H9 (cell line): ENCODE results near the gene P4HA3. TPM values are rescaled to one million over a fixed set of nuclear protein-coding genes. Genes with fewer than 3 reads are reported as not detected.

Experiments used
- DNase-seq: peaks from one replicate; pipeline ENCODE4 v3.0.0-alpha.2; 2017
- H2AFZ ChIP-seq: one replicate; pipeline ENCODE4 v1.6.1; 2013; ENCODE audit warnings: mild to moderate bottlenecking, low read length, control low read depth, moderate library complexity
- H2AK5ac ChIP-seq: 2 replicates; pipeline ENCODE4 v1.6.1; 2013; ENCODE audit warnings: low read length, control low read depth, mixed read lengths; ENCODE audit not compliant: insufficient read length
- H2BK120ac ChIP-seq: one replicate; pipeline ENCODE4 v1.6.1; 2013; ENCODE audit warnings: low read depth, mild to moderate bottlenecking, low read length, control low read depth, inconsistent platforms; ENCODE audit not compliant: poor library complexity, severe bottlenecking
- H2BK12ac ChIP-seq: 2 replicates; pipeline ENCODE4 v1.6.1; 2013; ENCODE audit warnings: low read length, control low read depth, mixed read lengths, low read depth; ENCODE audit not compliant: insufficient read length
- H2BK15ac ChIP-seq: 2 replicates; pipeline ENCODE4 v1.6.1; 2013; ENCODE audit warnings: low read depth, low read length, control low read depth
- H2BK20ac ChIP-seq: one replicate; pipeline ENCODE4 v1.6.1; 2013; ENCODE audit warnings: low read depth, mild to moderate bottlenecking, low read length, control low read depth, inconsistent platforms; ENCODE audit not compliant: poor library complexity, severe bottlenecking
- H2BK5ac ChIP-seq: 2 replicates; pipeline ENCODE4 v1.6.1; 2013; ENCODE audit warnings: low read length, control low read depth, mixed read lengths; ENCODE audit not compliant: insufficient read length
- H3K14ac ChIP-seq: 2 replicates; pipeline ENCODE4 v1.6.1; 2013; ENCODE audit warnings: low read length, control low read depth; ENCODE audit not compliant: insufficient read depth
- H3K18ac ChIP-seq: 2 replicates; pipeline ENCODE4 v1.6.1; 2013; ENCODE audit warnings: low read depth, mild to moderate bottlenecking, mixed read lengths, low read length, control low read depth; ENCODE audit not compliant: insufficient read length
- H3K23ac ChIP-seq: 2 replicates; pipeline ENCODE4 v1.6.1; 2013; ENCODE audit warnings: low read length, control low read depth, mixed read lengths, low read depth; ENCODE audit not compliant: insufficient read length
- H3K23me2 ChIP-seq: 2 replicates; pipeline ENCODE4 v1.6.1; 2013; ENCODE audit warnings: low read depth, mild to moderate bottlenecking, mixed read lengths, low read length, control low read depth; ENCODE audit not compliant: insufficient read length, poor library complexity, severe bottlenecking
- H3K27ac ChIP-seq: 2 replicates; pipeline ENCODE4 v1.5.1; 2013; ENCODE audit warnings: low read length, control low read depth, mixed read lengths, low read depth; ENCODE audit not compliant: insufficient read length
- H3K27me3 ChIP-seq: 2 replicates; pipeline ENCODE4 v1.6.1; 2013; ENCODE audit warnings: low read length, control low read depth, inconsistent platforms; ENCODE audit not compliant: insufficient read depth
- H3K4ac ChIP-seq: 2 replicates; pipeline ENCODE4 v1.6.1; 2013; ENCODE audit warnings: low read depth, mild to moderate bottlenecking, control low read depth, inconsistent platforms, low read length, moderate library complexity
- H3K4me1 ChIP-seq: 2 replicates; pipeline ENCODE4 v1.6.1; 2013; ENCODE audit warnings: low read length, control low read depth, inconsistent platforms; ENCODE audit not compliant: insufficient read depth
- H3K4me2 ChIP-seq: 2 replicates; pipeline ENCODE4 v1.6.1; 2013; ENCODE audit warnings: low read length, control low read depth, mixed read lengths; ENCODE audit not compliant: insufficient read length, insufficient read depth
- H3K56ac ChIP-seq: 2 replicates; pipeline ENCODE4 v1.6.1; 2013; ENCODE audit warnings: low read depth, mild to moderate bottlenecking, mixed read lengths, low read length, control low read depth; ENCODE audit not compliant: insufficient read length
- H3K79me1 ChIP-seq: 2 replicates; pipeline ENCODE4 v1.6.1; 2013; ENCODE audit warnings: low read depth, mild to moderate bottlenecking, moderate library complexity, low read length, control low read depth, inconsistent platforms; ENCODE audit not compliant: insufficient read depth, poor library complexity, severe bottlenecking
- H3K79me2 ChIP-seq: 2 replicates; pipeline ENCODE4 v1.6.1; 2013; ENCODE audit warnings: low read length, control low read depth, inconsistent platforms; ENCODE audit not compliant: insufficient read depth
- H3K9ac ChIP-seq: 2 replicates; pipeline ENCODE4 v1.6.1; 2013; ENCODE audit warnings: low read length, control low read depth, mixed read lengths; ENCODE audit not compliant: insufficient read length; ENCODE audit errors: extremely low read depth
- H3K9me3 ChIP-seq: one replicate; pipeline ENCODE4 v1.6.1; 2013; ENCODE audit warnings: low read depth, low read length, inconsistent platforms; ENCODE audit not compliant: control insufficient read depth
- H3T11ph ChIP-seq: one replicate; pipeline ENCODE4 v1.6.1; 2013; ENCODE audit warnings: mild to moderate bottlenecking, low read length, control low read depth, inconsistent platforms
- H4K20me1 ChIP-seq: one replicate; pipeline ENCODE4 v1.6.1; 2013; ENCODE audit not compliant: control insufficient read depth, insufficient read length, insufficient read depth
- H4K5ac ChIP-seq: 2 replicates; pipeline ENCODE4 v1.6.1; 2013; ENCODE audit warnings: low read depth, mild to moderate bottlenecking, mixed read lengths, low read length, control low read depth; ENCODE audit not compliant: insufficient read length
- H4K8ac ChIP-seq: replicated peaks from 2 replicates; pipeline ENCODE4 v1.6.1; 2013; ENCODE audit warnings: low read length, control low read depth, mixed read lengths, low read depth; ENCODE audit not compliant: insufficient read length
- H4K91ac ChIP-seq: 2 replicates; pipeline ENCODE4 v1.6.1; 2013; ENCODE audit warnings: low read depth, mild to moderate bottlenecking, moderate library complexity, mixed read lengths, low read length, control low read depth; ENCODE audit not compliant: insufficient read length
- H3K27ac Mint-ChIP-seq, 3 experiments: 2 replicates in 2 of 3; 3 replicates in 1 of 3; pipeline ENCODE4 v1.8.0; 2020 to 2021; ENCODE audit warnings: mixed read lengths in 3 of 3, mild to moderate bottlenecking in 1 of 3, moderate library complexity in 1 of 3
- H3K27me3 Mint-ChIP-seq: 2 replicates; pipeline ENCODE4 v1.8.0; 2021; ENCODE audit warnings: low read depth, mild to moderate bottlenecking, moderate library complexity, mixed read lengths
- H3K36me3 Mint-ChIP-seq, 3 experiments: 2 replicates in 2 of 3; 3 replicates in 1 of 3; pipeline ENCODE4 v1.8.0; 2020 to 2021; ENCODE audit warnings: low read depth in 3 of 3, mixed read lengths in 3 of 3; ENCODE audit not compliant: insufficient read depth in 1 of 3
- H3K4me1 Mint-ChIP-seq, 2 experiments: 2 replicates each; pipeline ENCODE4 v1.8.0; 2020; ENCODE audit warnings: mixed read lengths in 2 of 2
- H3K4me3 Mint-ChIP-seq, 2 experiments: 2 replicates in 1 of 2; 3 replicates in 1 of 2; pipeline ENCODE4 v1.8.0; 2020 to 2021; ENCODE audit warnings: mild to moderate bottlenecking in 2 of 2, mixed read lengths in 2 of 2, moderate library complexity in 1 of 2
- H3K9me3 Mint-ChIP-seq, 2 experiments: 2 replicates in 1 of 2; 3 replicates in 1 of 2; pipeline ENCODE4 v1.8.0; 2020; ENCODE audit warnings: mild to moderate bottlenecking in 2 of 2, mixed read lengths in 2 of 2, moderate library complexity in 1 of 2
- WGBS: extraction: QIAGEN DNeasy Blood & Tissue Kit; methylation state at CpG from one replicate; pipeline ENCODE4 v1.1.7; 2013; ENCODE audit warnings: missing lambda C conversion rate, low lambda C conversion rate, mixed read lengths; ENCODE audit not compliant: insufficient read length; ENCODE audit errors: extremely low coverage; 5-methylcytosine and 5-hydroxymethylcytosine counted together
- total RNA-seq: library from RNA; stranded (reverse); gene quantifications from 2 replicates; pipeline ENCODE4 v1.2.1, GENCODE V29; 2021
- TF ChIP-seq, protein P1 (sequence below): fragments of 200-600 bp; sonication (generic); conservative IDR thresholded peaks from 3 replicates; pipeline ENCODE4 v1.8.0; 2021; ENCODE audit warnings: antibody characterized with exemption, mild to moderate bottlenecking

The P4HA3 gene
- total RNA-seq, 1 experiment from 2014 or later: not detected

DNA sequence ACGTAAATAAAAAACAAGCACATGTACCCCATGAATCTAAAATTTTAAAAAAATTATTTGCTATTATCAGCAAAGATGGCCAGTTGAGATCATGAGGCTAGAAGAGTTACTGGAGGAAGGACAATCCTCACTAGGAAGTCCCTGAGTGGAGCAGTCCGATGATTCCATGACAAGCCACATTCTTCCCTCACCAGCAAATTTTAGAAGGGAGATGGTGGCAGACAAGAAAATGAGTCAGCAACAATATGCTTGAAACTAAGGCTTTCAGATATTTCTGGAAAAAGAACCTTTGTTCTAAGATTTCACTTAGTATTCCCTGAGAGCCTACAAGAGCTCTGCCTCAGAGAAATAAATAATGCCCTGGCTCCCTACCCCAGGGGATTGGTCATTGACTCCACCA lies 34.9 kb downstream of the P4HA3 start:
- Histone ChIP-seq H3K23me2 (no peaks in the 10 kb centered on the region), H2BK15ac (no peak overlapping the region), H2AK5ac (no peak overlapping the region)

More for the DNA sequence above, 34.9 kb downstream of the P4HA3 start:
- H3K27ac Mint-ChIP-seq: no peak overlapping the region; a peak in 1 of 7 replicates
- Histone ChIP-seq H3K27ac (no peak overlapping the region), H2BK12ac (no peak overlapping the region), H4K91ac (no peak overlapping the region), H3T11ph (no peak overlapping the region), H2BK20ac (no peak overlapping the region), H2BK5ac (no peak overlapping the region), H3K9ac (no peak overlapping the region), H3K79me1 (no peaks in the 10 kb centered on the region), H3K4ac (no peak overlapping the region), H3K27me3 (no peaks in the 10 kb centered on the region), H3K23ac (no peak overlapping the region), H2AFZ (no peak overlapping the region), H3K4me2 (no peak overlapping the region), H4K20me1 (no peaks in the 10 kb centered on the region), H3K14ac (no peak overlapping the region), H3K18ac (no peak overlapping the region), H4K8ac (no peak overlapping the region), H3K4me1 (0 out of 2 replicates have a peak, but pooled peaks cover 1% of the 10 kb centered on the region), H3K79me2 (no peaks in the 10 kb centered on the region), H2BK120ac (no peak overlapping the region), H3K56ac (no peak overlapping the region), H3K9me3 (no peaks in the 10 kb centered on the region), H4K5ac (no peak overlapping the region)
- WGBS: no CpG with 5 or more reads among the region's 2 CpGs
- no peaks in the 10 kb centered on the region for H3K27me3 Mint-ChIP-seq
- H3K9me3 Mint-ChIP-seq: no peaks in the 10 kb centered on the region
- no peaks in the 10 kb centered on the region for H3K4me1 Mint-ChIP-seq
- TF ChIP-seq, protein P1, sequence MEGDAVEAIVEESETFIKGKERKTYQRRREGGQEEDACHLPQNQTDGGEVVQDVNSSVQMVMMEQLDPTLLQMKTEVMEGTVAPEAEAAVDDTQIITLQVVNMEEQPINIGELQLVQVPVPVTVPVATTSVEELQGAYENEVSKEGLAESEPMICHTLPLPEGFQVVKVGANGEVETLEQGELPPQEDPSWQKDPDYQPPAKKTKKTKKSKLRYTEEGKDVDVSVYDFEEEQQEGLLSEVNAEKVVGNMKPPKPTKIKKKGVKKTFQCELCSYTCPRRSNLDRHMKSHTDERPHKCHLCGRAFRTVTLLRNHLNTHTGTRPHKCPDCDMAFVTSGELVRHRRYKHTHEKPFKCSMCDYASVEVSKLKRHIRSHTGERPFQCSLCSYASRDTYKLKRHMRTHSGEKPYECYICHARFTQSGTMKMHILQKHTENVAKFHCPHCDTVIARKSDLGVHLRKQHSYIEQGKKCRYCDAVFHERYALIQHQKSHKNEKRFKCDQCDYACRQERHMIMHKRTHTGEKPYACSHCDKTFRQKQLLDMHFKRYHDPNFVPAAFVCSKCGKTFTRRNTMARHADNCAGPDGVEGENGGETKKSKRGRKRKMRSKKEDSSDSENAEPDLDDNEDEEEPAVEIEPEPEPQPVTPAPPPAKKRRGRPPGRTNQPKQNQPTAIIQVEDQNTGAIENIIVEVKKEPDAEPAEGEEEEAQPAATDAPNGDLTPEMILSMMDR: no peak
- no peak for DNase-seq
- H3K4me3 Mint-ChIP-seq: no peak overlapping the region
- H3K36me3 Mint-ChIP-seq: no peaks in the 10 kb centered on the region
